GM18907 (cell line): ENCODE measurements around the gene TGFBI.
A peak's percentile ranks its signal among the peaks of the same experiment; 100 is the strongest.

Source experiments
- ATAC-seq: cut with Tn5 transposase; IDR thresholded peaks from one replicate; pipeline ENCODE4 v1.9.1; 2021; ENCODE audit warnings: mild to moderate bottlenecking, moderate library complexity; ENCODE audit not compliant: unreplicated experiment

Gene TGFBI

GRCh38 chr5:136025900-136026299, 2.9 kb upstream of the TGFBI start:
- ATAC-seq = no peak

GRCh38 chr5:136026636-136027035, 2.2 kb upstream of the TGFBI start:
- no peak for ATAC-seq

GRCh38 chr5:136027311-136027710, 1.5 kb upstream of the TGFBI start:
- ATAC-seq = no peak

- no peak for ATAC-seq
Observed at GRCh38 chr5:136028090-136028489, 698 bp upstream of the TGFBI start.

GRCh38 chr5:136030252-136030651, 1.5 kb downstream of the TGFBI start:
- ATAC-seq = no peak

DNA sequence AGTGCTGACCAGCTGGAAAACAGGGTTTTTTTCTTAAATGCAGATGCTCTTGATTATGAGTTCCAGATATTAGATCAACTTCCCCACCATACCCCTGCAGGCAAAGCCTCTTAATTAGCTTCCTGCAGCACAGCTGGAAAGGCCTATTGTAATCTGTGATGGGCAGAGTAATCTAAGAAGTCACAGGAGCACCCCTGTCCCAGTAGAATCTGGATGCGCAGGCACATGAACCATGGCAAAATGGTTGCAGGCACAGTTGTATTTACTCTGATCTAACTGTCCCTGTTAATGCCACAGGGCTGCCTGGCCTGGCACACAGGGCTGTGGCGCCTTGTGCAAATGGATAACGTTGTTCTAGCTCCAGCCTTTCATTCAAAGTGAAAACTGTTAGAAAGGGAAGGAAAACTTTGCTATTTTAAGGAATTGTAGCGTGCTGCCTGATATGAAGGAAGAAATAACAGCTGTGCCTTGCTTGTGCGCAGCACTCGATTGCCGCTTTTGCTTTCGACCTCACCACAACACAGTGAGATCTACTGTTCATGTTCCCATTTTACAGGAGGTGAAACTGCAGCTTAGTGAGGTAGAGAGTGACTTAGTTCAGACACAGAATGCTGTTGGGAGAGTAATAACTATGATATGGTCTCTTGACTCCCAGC, 2.3 kb downstream of the TGFBI start:
- ATAC-seq = no peak

GRCh38 chr5:136031711-136032110, 2.9 kb downstream of the TGFBI start:
- ATAC-seq = no peak

DNA sequence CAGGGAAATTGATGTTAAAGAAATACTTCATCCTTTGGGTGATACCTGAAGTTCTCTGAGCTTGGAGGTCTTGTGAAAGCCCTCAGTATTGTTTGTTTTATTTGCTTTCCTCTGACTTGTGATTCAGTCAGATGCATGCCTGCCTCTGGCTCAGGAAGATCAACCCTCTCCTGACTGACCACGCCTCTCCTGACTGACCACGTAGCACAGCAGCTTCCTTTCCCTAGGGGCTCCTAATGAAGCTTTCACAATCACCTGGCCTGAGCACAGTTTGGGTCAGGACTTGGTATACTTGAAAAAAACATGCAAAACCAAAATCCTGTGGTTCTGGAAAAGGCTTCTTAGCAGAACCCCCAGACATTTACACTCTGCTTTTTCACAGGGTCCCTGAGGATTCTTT, 3.8 kb downstream of the TGFBI start:
- no peak for ATAC-seq

DNA sequence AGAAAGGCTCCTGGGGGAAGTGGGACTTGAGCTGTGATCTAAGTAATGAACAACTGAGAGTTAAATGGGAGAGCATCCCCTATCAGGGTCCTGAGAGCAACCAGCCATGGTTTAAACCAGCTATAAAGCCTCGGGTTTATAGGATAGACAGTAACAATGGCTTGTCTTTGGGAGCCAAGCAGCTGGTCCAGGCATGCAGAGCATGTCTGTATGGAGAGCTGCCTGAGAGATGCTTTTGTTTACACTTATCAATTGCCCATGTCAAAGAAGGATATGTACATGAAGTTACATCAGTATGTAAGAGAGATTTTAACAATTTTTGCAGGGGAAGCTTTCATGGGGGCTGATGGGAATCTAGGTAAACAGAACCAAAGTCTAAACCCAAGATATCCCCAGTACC, 4.4 kb downstream of the TGFBI start:
- no peak for ATAC-seq

GRCh38 chr5:136033848-136034247, 5.1 kb downstream of the TGFBI start:
- ATAC-seq = no peak

GRCh38 chr5:136034492-136034891, 5.7 kb downstream of the TGFBI start:
- ATAC-seq = no peak

DNA sequence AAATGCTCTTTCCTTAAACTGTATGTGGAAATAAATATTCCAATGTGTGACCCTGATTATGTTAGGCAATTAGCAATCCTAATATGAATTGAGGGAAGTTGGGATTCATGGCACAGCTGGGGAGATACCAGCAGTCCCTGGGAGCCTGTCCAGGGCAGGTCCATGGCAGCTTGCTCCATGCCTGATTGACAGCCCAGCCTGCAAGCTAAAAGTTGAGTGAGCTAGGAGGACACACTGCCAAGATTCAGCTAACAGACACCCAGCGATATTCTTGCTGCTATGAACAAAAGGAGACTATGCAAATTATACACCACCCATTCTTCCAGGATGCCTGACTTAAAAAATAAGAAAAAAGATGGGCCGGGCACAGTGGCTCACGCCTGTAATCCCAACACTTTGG, 6.2 kb downstream of the TGFBI start:
- no peak for ATAC-seq

DNA sequence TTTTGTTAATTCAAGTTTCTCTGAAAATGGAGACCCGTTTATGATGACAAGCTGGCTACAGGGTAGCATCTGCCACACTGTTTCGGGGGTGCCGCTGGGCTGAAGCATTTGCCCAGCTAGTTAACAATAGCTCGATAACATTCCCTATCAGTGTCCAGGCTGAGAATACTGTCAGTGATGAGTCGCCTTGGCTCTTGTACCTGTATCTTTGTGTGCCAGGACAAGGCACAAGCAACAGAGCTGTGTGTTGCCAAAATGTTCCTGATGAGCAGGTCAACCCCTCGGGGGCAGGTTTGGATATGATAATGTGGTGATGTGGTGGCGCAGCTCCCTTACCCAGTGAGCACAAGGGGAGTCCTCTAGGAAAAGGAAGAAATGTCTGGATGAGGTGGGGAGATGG, 7.0 kb downstream of the TGFBI start:
- ATAC-seq = no peak

- no peak for ATAC-seq
Observed at GRCh38 chr5:136036293-136036911, 7.6 kb downstream of the TGFBI start.

- ATAC-seq = peak; percentile 92
Observed at GRCh38 chr5:136037001-136037705, 8.4 kb downstream of the TGFBI start.

DNA sequence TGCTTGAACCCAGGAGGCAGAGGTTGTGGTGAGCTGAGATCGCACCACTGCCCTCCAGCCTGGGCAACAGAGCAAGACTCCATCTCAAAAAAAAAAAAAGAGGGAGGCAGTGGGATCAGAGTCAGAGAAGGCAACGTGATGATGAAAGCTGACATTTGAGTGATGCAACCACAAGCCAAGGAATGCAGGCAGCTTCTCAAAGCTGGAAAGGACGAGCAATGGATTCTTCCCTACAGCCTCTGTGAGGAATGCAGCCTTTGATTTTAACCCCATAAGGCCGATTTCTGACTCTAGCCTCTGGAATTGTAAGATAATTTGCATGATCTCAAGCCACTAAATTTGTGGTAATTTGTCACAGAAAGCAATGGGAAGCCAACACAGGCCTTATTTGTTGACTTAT, 9.8 kb downstream of the TGFBI start:
- no peak for ATAC-seq

- ATAC-seq = no peak
Observed at GRCh38 chr5:136039202-136039601, 10.4 kb downstream of the TGFBI start.

DNA sequence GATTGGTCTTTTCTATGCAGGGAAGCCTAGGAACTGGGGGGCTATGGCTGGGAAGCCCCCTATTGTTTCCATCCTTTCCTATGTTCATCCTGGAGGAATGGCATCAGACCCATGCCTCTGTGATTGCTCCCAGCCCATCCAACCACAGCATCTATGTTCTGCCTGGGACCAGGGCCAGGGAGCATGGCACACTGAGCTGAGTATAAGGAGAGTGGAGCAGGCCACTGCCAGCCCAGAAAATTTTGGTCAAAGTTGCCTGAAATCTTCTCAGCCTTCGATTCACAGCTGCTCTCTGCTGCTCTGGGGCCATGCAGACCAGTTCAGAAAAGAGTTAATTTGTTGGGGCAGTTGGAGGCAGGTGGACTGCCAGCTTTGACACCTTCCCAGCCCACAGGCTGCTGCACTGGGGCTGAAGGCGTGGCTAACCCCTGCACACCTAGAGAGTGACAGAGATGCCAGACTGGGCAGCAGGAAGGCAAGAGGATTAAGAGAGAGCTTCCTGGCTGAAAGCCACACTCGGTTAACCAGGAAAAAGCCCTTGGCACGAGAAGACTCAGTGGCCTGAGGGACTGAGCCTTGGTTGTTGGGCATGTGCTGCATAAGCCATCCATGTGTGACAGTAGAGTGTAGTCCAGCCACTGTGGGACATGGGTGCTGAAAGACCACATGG, 12.1 kb downstream of the TGFBI start:
- no peak for ATAC-seq

DNA sequence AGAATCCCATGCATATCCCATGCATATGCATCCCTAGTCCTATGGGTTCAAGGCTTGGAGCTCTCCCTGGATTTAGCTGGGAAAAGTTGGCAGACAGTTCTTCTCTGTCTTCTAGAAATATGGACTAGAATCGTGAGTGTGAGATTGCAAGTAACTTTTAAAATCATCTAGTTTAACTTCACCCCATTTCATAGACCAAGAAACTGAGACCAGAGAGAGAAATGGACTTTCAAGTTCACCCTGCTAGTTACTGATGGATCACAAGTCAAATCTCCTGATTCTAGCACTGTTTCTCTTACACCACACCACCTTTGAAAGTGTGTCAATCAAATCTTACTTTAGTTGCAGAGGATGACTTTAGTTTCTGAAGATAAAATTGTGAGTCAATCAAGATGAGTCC, 13.4 kb downstream of the TGFBI start:
- no peak for ATAC-seq

DNA sequence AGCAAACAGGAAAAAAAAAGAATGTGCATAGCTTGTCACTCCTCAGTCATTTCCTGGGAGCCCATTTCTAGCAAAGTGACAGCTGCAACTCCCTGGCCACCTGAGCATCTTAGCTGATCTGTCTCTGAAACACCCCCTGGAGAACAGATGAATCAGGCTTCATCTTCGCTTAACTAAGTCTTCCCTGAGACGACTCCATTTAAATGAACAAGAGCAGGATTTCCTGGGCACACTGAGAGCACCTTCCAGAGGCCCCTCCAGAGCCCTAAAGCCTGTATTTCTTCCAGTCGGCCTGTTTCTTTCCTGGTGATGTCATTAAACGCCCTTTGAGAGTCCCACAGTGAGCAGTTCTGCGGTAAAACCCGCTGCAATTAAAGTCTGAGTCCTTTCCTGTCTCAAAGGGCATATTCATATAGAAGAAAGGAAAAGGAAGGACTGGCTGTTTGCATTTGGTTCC, 13.9 kb downstream of the TGFBI start:
- no peak for ATAC-seq

DNA sequence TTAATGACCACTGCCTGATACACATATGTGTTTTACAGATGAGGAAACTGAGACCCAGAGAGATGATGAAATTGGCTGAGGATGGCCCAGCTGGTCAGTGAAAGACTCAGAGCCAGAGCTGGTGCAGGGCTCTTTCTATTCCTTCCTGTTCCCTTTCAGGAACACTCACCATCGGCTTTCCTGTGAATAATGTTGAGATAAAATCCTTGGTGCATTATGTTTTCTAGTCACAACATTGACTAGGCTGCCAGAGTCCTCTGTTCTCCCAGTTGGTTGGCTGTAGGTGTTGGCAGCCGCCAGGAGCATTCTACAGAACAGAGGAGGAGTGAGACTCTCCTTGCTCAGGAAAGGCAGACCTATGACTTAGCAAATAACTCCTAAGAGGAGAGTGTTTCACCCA, 14.8 kb downstream of the TGFBI start:
- no peak for ATAC-seq
